ENCODE data around the gene TTC23L. TPM values are rescaled to one million over a fixed set of nuclear protein-coding genes. Genes with fewer than 3 reads are reported as not detected.

Gene TTC23L
- total RNA-seq, 4 donors from 2014 or later, result 0.45 to 7.1 (median 0.75) TPM

DNA sequence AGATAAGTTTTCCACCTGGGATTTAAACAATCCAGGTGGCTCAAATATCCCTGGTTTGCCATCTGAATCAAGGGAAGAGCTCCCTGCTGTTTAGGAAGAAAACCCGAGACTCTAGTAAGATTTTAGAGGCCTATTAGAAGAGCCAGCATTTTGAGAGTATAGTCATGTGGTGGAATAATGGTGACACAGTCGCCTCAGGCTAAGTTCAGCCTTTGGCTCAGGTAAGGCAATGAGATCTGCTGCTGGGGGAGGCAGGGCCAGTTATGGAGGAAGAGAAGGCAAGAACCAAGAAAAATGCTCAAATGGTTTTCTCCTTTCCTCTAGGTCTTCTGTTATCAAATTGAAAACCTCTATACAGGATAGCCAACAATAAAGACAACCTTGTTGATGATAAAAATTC is 60.1 kb downstream of the TTC23L start:
- Histone ChIP-seq H3K4me3 (replicated peaks in 1 of 3) (no peak overlapping the region), H3K4me1 (no peaks in the 10 kb centered on the region), H3K36me3 (no peaks in the 10 kb centered on the region), H3K9me3 (no peaks in the 10 kb centered on the region), H3K27me3 (no peaks in the 10 kb centered on the region), H3K27ac (no peak overlapping the region)
- DNase-seq, result no peak
- TF ChIP-seq, protein P1, sequence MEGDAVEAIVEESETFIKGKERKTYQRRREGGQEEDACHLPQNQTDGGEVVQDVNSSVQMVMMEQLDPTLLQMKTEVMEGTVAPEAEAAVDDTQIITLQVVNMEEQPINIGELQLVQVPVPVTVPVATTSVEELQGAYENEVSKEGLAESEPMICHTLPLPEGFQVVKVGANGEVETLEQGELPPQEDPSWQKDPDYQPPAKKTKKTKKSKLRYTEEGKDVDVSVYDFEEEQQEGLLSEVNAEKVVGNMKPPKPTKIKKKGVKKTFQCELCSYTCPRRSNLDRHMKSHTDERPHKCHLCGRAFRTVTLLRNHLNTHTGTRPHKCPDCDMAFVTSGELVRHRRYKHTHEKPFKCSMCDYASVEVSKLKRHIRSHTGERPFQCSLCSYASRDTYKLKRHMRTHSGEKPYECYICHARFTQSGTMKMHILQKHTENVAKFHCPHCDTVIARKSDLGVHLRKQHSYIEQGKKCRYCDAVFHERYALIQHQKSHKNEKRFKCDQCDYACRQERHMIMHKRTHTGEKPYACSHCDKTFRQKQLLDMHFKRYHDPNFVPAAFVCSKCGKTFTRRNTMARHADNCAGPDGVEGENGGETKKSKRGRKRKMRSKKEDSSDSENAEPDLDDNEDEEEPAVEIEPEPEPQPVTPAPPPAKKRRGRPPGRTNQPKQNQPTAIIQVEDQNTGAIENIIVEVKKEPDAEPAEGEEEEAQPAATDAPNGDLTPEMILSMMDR (IDR thresholded peaks at IDR 0.05), result no peak
- TF ChIP-seq POLR2A (IDR thresholded peaks at IDR 0.05), result no peak
- 91 to 93% methylated on average over 2 of the region's 2 CpGs for WGBS, 2 donors
- intact Hi-C loops (cut with DNase I), result loop anchor here (5.0 kb wide), 2 partner anchors 372 to 417 kb away; no protein-coding TSS in a partner anchor

DNA sequence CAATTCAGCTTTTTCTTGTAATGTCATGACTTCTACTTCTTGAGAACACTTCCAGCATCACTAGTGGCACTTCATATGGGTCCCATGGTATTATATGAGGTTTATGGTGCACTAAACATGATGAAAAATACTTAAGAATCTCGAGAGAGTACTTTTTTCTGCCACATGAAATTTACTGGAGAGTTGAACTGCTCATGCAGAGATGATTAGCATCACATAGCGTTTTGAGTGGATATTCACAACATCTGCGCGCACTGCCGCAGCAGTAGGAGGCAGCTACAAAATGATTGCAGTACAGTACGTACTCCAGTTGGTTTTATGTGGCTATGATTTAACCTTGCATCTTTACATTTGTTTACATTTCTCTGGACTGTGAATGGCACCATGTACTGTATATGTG is 61.7 kb downstream of the TTC23L start:
- 79 to 81% methylated on average over 6 of the region's 6 CpGs for WGBS, 2 donors
- DNase-seq, result no peak

DNA sequence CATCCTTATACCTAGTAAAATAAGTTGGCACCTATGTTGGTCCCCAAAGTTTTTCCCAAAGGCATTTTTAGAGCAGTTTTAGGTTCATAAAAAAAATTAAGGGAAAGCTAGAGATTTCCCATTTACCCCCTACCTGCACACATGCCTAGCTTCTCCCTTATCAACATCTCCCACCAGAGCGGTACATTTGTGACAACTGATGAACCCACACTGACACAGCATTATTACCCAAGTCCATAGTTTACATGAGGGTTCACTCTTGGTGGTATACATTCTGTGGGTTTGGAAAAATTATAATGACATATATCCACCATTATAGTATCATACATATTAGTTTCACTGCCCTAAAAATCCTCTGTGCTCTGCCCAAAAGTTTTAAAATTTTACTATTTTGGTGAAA is 64.3 kb downstream of the TTC23L start:
- Histone ChIP-seq H3K4me3 (replicated peaks in 1 of 3) (no peak overlapping the region), H3K9me3 (no peaks in the 10 kb centered on the region), H3K36me3 (peaks cover 0 to 6% of the 10 kb centered on the region in 2 donors), H3K27ac (no peak overlapping the region), H3K27me3 (no peaks in the 10 kb centered on the region), H3K4me1 (no peaks in the 10 kb centered on the region)
- 91 to 96% methylated on average over 1 of the region's 1 CpG for WGBS, 2 donors
- TF ChIP-seq POLR2A (IDR thresholded peaks at IDR 0.05), result no peak
- TF ChIP-seq, protein P1 (IDR thresholded peaks at IDR 0.05), result no peak
- intact Hi-C loops (cut with DNase I), result no loop called here
- DNase-seq, result no peak

More for the DNA sequence above, 61.7 kb downstream of the TTC23L start:
- Histone ChIP-seq H3K27ac (no peak overlapping the region), H3K4me1 (no peaks in the 10 kb centered on the region), H3K27me3 (no peaks in the 10 kb centered on the region), H3K4me3 (replicated peaks in 1 of 3) (no peak overlapping the region), H3K9me3 (no peaks in the 10 kb centered on the region), H3K36me3 (no peaks in the 10 kb centered on the region)
- intact Hi-C loops (cut with DNase I), result no loop called here
- no peak for TF ChIP-seq POLR2A (IDR thresholded peaks at IDR 0.05)
- TF ChIP-seq, protein P1 (IDR thresholded peaks at IDR 0.05), result no peak

DNA sequence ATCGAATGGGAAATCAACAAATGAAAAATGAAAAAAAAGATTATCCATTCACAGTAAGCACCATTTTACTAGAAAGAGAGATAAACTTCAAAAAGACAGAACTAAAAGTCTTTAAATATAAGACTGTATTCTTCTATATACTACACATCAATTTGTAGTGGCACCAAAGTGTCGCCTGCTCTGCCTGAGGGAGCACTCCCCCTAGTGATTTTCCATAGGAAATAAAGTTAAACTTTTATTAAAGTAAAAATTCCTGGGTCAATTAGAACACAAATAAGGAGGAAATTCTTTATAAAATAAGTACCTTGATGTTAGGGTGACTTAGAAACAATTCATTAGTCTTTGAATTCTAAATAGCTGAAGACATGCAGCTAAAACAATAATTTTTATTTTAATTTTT is 66.6 kb downstream of the TTC23L start:
- no peak for DNase-seq
- no peaks in the 10 kb centered on the region for H3K27me3 ChIP-seq
- no peak overlapping the region for H3K27ac ChIP-seq
- 82 to 86% methylated on average over 2 of the region's 2 CpGs for WGBS, 2 donors
- H3K36me3 ChIP-seq, result peaks cover 0 to 12% of the 10 kb centered on the region in 2 donors
- TF ChIP-seq POLR2A (IDR thresholded peaks at IDR 0.05), result no peak
- TF ChIP-seq, protein P1 (IDR thresholded peaks at IDR 0.05), result peak in 2 of 6 experiments; percentile 13 to 37
- intact Hi-C loops (cut with DNase I), result no loop called here
- H3K4me3 ChIP-seq (replicated peaks in 1 of 3), result no peak overlapping the region
- H3K4me1 ChIP-seq, result no peaks in the 10 kb centered on the region
- no peaks in the 10 kb centered on the region for H3K9me3 ChIP-seq

DNA sequence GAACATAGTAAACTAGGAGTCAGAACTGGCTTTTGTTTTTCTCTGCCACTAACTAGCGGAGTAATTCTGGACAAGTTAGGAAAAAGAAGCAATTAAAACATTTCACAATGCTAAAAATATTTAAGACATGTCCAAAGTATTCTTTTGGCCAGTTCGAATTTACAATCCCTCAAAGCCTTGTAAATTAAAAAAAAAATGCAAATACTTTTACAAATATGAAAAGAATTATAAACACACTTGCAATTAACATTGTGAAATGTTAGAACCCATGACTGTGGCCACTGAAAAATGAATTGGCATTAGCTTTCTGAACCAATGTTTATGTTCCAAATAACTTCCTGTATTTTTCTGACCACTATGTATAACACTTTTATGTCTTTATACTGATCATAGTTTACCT is 74.1 kb downstream of the TTC23L start:
- intact Hi-C loops (cut with DNase I), result no loop called here
- Histone ChIP-seq H3K9me3 (no peaks in the 10 kb centered on the region), H3K36me3 (peaks cover 6 to 20% of the 10 kb centered on the region in 2 donors), H3K4me1 (peaks cover 21 to 27% of the 10 kb centered on the region in 2 donors), H3K27me3 (no peaks in the 10 kb centered on the region), H3K4me3 (replicated peaks in 1 of 3) (no peak overlapping the region), H3K27ac (no peak overlapping the region)
- 83 to 86% methylated on average over 2 of the region's 2 CpGs for WGBS, 2 donors
- TF ChIP-seq POLR2A (IDR thresholded peaks at IDR 0.05), result no peak
- TF ChIP-seq, protein P1 (IDR thresholded peaks at IDR 0.05), result no peak
- DNase-seq, result no peak

All from thyroid gland (tissue), 4 donors.